Muscle of back (tissue), 11 donors: ENCODE data around the gene EML3. TPM values are rescaled to one million over a fixed set of nuclear protein-coding genes. Genes with fewer than 3 reads are reported as not detected.
"Not testable (repeated sequence)": the region's sequence is repeated elsewhere in the genome, so short reads cannot be mapped to it uniquely, and the experiment has no call there.

Experiments used
- DNase-seq, 3 donors: peaks; one replicate each; pipeline versions ENCODE4 v3.0.0 to v3.0.0-alpha.2; 2013
- polyA plus RNA-seq, 10 donors: library from polyadenylated mRNA; unstranded; fragments of 120-200 nt; gene quantifications; one replicate each; pipeline ENCODE4 v1.2.1, GENCODE V29; 2013; ENCODE audit not compliant: insufficient read length in 10 of 10

The EML3 gene
- polyA plus RNA-seq, 10 donors = 11.9 to 25.3 (median 17.7) TPM

DNA sequence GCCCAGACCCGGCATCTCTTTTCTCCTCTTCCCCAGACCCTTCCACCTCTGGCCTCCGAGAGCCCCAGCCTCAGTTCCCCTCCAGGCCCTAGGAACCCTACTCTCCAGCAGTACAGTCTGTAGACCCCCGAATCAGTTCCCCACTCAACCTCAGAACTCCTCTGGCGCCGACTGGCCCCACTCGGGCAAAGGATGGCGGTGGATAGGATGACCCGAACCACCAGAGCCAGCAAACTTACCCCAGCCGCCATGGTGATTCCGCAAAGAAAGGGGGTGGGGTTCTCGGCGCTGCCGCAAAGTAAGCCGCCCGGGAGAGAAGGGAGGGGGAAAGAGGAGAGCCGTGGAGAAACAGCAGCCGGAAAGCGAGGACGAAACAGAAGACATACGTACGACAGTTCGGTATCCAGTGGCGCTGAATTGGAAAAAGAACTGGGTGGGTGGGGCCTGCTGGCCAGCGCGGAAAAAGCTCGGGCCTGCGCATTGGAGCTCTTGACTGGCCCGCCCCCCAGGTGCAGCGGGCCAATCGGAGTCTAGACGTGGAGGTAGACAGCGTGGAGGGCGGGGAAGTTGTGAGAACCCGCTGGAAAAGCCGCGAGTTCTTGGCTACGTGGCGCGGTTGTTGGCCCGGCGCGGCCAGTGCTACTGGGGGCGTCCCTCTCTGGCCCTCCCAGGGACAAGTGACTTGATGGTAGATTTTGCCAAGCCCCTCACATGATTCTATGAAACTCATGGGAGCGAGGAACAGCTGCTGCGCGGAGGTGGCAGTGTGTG is 38.8 kb downstream of the EML3 start, which contains the start of gene EEF1G:
EEF1G (minus strand) TSS at position 300 of the 771 bp plus-strand sequence; CDS start at position 251, 49 bp downstream.
- DNase-seq = peak; percentile 99 to 100 (median 100)

DNA sequence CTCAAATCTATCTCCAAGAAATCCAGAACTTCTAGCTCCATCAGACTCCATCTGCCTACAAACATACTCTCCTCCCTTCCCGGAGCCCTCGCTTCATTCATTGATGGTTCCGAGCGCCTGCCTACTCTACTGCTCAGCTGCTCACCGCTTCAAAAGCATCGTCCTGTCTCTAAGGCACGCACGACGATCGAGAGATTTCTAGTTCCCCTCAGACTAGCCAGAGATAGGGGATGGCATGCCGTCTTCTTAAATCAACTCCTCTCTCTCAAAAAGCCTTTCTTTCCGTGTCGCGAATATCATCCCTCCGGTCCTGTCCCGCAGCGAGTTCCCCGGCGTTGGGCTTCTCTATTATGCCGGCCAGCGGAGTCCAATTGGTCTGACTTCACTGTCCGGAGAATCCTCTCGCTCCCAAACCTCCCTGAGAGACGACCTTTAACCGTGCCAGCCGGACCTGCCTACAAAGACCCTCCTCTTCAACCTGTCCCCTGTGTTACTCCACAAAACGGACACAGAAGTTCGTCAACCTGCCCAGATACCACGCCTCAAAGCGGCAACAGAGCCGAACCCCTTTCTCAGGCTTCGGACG is 39.5 kb downstream of the EML3 start:
- peak in 1 of 3 donors; percentile 23 for DNase-seq

DNA sequence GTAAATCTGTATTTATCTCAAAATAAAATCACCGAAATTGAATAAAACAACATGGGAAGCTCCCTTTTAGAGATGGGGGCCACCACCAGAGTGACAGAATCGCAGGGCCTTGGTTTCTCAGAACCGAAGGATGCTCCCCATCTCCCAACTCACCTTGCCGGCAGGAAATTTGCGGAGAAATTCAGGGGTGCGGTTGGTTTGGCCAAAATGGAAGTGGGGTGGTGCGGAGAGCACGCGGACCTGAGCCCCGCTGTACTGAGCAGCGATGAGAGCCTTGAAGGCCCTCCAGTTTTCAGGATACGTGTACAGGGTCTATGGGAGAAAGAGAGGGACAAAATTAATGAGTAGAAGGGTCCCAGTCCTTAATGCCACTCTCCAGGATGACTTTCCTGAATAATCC is 40.1 kb downstream of the EML3 start:
- DNase-seq = no peak

DNA sequence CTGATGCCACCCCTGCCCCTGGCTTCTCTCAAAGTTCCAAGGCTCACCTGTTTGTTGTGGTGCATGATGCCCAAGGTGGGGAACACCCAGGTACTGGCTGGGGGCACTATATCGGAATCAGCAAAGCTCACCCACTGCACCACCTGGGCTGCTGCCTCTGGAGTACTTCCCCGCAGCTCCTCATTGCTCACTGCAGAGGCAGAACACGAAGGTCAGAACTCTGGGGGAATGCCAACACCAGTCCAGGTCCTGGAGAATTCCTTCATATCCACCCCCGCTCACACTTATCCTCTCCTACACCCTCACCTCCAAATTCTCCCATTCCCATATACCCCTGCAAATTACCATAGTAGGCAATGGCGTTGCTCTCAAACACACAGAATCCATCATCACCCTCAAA is 41.1 kb downstream of the EML3 start:
- not testable (repeated sequence) for DNase-seq

DNA sequence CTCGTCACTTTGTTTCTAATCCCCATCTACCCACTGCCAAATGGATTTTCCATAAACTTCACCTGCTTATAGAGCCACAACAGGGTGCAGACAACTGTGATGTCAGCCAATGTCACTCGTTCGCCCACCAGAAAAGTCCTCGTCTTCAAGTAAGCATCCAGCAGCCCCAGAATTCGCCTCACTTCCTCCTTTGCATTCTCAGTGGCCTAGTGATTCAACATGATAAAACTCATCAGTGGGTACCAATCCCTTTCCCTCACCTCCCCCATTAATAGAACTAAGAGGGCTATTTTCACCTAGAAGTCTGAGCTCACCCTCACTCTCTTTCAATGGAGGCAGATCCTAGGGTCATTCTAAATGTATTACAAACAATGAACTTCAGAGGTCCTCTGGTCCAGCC is 41.7 kb downstream of the EML3 start:
- not testable (repeated sequence) for DNase-seq

DNA sequence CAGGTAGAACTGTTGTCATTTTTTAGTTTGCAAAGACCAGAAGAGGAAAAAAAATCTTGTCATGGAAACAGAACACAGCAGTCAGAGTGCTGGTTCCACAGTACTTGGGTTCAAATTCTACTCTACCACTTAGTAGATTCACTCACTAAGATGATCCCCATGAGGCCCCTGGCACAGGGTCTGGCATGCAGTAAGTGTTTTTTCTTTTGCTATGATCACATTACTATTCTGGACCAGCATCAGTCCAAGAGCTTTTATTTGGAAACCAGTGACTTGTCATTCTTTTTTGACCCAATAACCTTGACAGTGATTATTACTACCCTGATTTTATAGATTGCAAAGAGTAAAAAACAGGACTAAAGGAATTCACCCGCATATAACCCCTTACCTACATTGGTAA is 43.0 kb downstream of the EML3 start:
- DNase-seq = no peak

DNA sequence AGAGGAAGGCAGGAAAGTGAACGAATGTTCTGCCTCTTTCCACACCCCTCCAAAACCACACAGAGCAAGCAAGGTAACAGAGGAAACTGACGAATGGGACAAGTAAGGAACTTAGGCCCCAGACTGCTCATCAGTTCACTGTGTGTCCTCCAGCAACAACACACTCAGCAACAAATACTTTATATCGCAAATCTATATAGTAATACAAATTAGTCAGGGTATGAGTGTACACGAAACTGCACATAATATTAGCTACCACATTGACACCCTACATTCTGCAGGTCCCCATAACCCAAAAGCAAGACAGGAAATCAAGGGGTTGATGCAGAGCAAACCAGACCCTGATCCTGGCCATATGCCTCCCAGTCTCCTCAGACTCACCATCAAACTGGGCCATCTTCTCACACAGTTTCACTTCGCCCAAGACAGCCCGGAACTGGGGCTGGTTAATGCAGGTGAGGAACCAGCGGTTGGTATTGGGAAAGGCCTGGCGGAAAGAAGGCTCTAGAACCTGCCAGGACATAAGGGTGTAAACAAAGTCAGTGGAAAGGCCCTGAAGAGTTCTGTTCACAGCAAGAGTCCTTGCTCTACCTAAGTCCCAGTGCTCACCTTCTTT is 45.4 kb downstream of the EML3 start:
- no peak for DNase-seq

DNA sequence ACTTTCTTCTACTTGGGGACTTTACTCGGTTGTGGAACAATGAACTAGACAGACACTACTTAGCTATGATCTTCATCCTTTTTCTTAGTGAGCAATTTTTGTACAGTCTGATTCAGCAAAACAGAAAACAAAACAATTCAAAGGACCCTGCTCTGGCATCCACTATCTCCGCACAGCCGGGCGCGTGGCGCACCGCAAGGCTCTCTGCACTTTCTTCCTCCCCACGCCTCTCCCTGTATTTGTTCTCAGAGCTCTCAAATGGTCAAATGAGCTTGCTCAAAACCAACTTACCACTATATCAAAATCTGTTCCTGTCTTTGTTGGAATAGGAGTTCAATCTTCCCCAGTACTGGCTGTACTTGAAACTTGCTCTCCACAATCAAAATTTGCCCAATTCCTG is 46.3 kb downstream of the EML3 start:
- DNase-seq = no peak

DNA sequence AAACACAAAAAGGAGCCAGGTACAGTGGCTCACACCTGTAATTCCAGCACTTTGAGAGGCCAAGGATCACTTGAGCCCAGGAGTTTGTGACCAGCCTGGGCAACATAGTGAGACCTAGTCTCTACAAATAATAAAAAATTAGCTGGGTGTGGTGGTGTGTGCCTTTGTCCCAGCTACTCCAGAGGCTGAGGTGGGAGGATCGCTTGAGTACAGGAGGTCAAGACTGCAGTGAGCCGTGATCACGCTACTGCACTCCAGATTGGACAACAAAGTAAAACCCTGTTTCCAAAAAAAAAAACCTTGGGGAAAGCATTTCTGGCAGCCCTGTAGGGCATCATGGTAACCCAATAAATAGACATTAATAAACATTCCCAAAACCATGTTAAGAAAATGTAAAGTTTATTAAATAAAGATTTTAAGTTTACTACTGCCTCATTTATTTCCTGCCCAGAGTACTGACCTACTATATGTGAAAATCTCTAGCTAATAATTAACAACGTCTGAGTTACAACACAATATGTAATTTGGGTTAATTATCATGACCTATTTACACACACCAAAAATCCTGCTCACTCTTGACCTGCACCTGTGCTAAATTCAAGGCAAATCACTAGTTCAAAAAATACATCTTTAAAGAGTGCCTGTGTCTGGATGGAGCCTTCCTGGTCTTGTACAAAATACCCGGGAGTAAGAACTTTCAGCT is 47.3 kb downstream of the EML3 start:
- DNase-seq = no peak

DNA sequence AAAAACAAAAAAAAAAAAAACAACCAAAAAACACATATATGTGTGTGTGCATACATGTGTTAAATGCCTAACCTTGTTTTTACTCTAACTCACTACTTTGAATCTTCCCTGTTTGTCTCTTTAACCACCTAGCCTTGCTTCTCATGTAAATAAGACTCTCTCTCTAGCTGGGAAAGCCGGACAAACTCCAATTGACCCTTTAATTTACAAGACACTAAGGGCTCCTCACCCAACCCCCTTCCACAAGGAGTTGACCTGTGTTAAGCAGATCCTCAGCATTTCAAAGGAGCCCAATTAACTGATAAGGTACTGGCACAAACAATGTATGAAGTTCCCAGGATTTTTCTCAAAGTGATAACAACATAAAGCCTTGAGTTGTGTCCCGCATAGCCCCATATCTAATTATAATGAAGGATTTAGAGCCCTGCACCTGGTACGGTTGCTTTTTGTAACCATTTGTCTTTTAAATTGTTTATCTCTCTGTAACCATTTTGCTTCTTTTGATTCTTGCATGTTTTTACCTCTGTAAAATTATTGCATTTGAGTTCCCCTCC is 50.8 kb downstream of the EML3 start:
- not testable (repeated sequence) for DNase-seq

DNA sequence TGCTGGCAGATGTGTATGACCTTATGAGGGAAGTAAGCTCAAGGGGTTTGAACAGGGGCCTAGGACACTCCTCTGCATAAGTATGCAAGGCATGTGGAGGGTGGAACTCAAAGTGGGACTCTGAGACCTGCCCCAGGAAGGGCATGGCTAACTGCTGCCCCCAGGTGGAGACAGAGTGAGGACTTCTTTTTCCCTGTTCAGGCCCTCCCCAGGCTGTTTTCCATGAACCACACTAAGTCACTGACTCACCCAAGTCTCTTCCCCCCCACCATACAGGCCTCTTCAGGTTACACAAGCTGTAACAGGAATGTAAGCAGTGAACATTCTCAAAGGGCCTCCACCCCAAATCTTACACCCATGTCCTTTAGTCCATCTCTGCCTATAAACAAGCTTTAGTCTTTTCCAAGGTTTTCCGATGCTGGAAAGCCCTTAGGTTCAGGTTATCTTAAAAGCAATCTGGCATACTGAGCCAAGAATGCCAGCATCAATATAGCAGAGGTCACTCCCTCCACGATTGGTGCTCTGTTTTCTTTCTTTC is 51.9 kb downstream of the EML3 start:
- peak; percentile 86 to 96 (median 89) for DNase-seq

DNA sequence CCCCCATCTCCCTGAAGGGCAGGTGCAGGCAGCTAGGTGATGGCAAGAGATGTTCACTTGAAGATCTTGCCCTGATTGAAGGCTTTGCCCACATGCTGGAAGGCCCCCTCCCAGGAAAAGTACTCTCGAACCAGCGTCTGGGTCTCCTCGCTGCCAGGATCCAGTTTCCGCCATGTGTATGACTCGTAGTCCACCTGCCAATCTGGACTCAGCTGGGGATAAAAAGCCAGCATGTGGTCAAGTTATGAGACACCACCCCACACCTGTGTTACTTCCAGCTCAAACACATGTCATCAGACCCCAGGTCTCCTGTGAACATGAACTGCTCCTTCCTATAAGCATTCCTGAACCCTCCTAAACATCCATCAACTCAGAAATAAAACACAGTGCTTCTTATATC is 52.9 kb downstream of the EML3 start:
- not testable (repeated sequence) for DNase-seq

DNA sequence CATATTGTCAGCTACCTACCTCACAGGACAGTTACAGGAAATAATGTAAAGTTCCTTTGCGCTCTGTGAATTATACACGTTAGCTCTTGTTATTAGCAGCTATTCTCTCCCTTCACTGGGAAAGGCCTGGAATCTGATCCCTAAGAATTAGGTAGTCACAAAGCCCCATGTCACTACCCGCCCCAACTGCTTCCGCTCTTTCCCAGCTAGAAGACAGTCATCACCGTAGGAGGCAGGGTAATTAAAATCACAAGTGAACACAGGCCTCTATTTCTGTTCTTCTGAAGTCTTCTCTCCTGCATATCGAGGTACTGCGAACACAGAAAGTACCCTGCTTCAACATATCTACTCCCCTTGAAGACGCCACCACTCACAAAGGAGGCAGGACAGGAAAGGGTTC is 53.4 kb downstream of the EML3 start:
- no peak for DNase-seq

DNA sequence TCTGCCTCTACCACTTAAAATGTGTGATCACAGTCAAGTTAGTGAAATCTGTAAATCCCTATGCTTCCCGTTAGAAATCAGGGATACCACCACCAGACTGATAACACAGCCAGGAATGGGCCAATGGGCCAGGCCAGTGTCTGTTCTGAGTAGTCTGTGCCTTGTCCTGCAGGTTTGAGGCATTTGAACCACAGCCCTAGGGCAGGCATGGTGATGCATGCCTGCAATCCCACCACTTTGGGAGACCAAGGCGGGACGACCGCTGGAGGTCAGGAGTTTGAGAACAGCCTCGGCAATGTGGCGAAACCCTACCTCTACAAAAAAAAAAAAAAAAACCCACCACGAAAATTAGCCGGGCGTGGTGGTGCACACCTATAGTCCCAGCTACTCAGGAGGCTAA is 53.9 kb downstream of the EML3 start:
- DNase-seq = no peak

DNA sequence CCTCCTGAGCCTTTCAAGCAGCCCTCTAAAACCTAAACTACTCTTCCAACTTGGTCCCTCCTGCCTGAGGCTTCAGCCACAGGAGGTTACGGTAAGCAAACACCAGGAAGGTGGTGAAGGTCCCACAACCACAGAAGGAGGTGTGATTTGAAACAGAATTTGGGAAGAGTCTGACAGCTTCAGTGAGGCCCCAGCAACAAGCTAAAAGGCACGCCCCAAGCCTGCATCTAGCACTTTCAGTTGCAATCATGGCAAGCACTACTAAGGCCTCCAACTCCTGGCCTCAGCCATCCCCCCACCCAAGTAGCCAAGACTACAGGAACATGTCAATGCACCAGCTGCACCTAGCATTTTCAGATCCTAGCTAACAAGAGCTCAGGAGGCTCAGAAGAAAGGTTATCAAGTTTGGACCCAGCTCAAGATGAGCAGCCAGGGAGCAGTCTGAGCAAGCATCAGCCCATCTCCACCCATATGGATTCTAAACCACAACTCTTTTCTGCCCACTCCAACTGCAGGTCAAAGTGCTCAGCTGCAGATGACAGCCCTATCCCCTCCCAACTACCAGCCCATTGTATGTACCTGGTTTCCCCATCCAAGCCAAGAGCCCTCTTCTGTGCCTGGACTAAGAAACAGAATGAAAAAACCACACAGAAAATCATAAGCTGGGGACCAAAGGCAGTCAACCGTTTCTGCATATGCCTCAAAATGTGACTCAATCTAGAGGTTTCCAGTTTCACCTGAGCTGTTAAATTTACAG is 55.5 kb downstream of the EML3 start:
- no peak for DNase-seq

DNA sequence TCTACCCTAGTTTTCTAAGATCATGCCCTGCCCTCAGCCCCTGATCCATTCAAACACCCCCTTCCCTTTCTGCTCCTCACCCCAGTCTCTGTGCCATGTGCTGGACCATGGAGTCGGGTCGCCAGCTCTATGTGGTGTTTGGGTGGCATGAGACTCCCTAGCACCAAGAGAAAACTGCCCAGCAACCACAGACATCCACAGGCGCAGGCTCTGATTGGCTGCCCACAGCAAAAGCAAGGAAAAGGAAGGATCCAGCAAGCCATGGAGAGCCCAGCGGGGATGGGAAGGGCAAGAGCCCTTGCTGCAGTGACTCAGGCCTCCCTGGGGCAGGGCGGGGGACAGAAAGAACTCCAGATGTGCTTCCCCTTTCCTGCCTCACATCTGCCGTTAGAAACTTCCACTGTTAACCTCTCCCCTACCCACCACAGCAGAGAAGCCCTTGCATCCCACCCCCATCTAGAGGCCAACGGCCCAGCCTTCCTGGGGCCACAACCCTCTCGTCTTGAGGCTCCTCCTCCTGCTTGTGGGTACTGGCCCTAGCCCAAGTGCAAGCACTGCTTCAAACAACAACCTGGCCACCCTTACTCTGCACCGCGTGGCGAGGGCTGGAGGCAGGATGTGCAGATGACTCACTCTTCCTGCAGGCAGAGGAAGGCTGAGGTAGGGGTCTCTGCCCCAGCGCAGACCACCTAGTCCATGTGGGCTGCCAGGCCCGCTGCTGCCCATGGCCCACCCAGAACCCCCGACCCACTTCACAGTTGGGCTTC is 56.3 kb downstream of the EML3 start:
- DNase-seq = peak; percentile 83 to 92 (median 89)

DNA sequence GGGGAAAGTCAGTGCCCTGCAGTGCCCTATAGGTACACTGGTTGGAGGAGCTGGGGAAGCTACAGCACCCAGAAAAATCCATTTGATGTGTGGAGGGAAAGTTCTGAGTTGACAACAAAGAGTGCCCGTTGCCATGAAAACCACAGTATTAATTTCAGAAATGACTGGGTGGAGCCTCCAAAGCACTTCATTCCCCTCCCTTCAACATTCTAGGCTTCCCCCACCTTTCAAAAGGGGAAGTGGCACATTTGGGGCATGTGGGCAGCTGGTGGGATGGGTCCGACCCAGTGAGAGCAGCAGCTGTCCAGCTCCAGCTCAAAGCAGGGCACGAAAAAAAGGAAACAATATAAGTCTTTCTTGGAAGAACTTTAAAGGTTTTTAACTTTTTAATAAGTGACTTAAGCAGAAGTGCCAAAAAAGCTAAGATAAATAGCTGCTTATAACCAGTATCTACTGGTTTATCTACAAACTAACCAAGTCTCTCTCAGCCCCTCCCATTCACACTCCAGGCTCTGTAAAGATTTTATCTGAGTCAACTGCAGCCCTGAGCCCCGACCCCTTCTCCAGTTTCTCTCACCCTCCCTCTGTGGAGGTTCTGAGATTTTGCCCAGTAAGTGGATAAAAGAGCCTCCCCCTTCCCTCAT is 57.0 kb downstream of the EML3 start:
- peak in 2 of 3 donors; percentile 62 to 83 for DNase-seq

DNA sequence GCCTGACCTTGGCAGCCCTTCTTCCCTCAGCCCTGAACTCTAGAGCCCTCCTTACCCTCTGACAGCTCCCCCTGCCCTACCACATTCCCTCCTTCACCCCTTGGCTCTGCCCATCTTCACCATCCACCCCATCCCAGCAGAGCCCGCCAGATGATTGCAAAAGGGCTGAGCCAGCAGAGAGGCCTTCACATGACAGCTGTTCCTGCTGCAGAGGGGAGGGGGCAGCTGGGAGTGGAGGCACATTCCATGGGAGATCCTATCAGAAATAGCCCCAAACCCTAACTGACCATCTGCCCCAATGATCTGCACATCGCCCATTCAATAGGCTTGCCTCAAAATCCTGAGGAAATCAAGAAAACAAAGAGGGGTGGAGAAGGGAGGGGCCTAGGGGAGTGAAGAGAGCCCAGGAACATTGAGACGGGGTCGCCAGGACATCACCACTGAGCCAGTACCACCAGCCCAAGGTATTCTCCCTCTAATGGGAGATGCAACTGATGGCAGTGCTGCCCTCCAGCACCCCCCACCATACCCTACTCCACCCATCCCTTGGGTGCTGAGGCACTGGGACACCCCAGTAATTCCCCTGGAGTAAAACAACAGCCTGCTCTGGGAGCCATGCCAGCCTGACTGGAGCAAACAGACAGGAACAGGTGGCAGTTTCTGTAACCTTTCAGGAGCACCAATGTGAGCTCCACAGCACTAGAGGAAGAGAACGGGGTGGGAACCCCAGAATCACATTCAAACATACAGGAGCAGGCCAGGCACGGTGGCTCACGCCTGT is 58.0 kb downstream of the EML3 start:
- DNase-seq = peak; percentile 66 to 79 (median 79)
